SK-N-SH (cell line): Measurements from ENCODE around the gene MYO1E.

Source experiments
- EP300 ChIP-seq, 2 experiments: IDR thresholded peaks; 2 replicates each; pipeline versions ENCODE4 v1.4.0 to v1.6.1; 2012; ENCODE audit warnings: borderline replicate concordance in 1 of 2, low read depth in 1 of 2, low read length in 1 of 2
- NRF1 ChIP-seq: IDR thresholded peaks from 2 replicates; pipeline ENCODE4 v1.6.1; 2012; ENCODE audit warnings: low read depth, mild to moderate bottlenecking, low read length
- RXRA ChIP-seq: IDR thresholded peaks from 2 replicates; pipeline ENCODE4 v1.4.0; 2012; ENCODE audit warnings: low read depth, mild to moderate bottlenecking, borderline replicate concordance
- TF ChIP-seq, protein P1 (sequence below): fragments of 200-600 bp; sonication (generic); IDR thresholded peaks from 2 replicates; pipeline ENCODE4 v1.6.1; 2017; ENCODE audit warnings: antibody characterized with exemption, mild to moderate bottlenecking, moderate library complexity

DNA sequence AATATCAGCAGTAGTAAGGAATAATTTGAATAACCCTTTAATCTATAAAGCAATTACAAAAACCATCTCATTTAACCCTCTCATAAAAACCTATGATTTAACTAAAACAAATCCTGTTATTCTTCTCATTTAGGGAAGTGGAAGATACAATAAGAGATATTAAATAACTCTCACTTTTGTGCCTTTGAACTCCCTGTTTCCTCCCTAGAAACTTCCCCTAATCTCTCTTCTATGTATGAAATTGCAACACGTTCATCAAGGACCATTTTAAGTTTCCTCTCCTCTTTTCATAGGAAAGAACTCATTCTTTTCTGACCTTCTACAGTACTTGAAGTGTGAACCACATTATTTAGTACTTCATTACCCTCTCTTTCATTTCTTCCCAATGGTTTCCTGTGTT is 46.5 kb upstream of the MYO1E start:
- TF ChIP-seq, protein P1, sequence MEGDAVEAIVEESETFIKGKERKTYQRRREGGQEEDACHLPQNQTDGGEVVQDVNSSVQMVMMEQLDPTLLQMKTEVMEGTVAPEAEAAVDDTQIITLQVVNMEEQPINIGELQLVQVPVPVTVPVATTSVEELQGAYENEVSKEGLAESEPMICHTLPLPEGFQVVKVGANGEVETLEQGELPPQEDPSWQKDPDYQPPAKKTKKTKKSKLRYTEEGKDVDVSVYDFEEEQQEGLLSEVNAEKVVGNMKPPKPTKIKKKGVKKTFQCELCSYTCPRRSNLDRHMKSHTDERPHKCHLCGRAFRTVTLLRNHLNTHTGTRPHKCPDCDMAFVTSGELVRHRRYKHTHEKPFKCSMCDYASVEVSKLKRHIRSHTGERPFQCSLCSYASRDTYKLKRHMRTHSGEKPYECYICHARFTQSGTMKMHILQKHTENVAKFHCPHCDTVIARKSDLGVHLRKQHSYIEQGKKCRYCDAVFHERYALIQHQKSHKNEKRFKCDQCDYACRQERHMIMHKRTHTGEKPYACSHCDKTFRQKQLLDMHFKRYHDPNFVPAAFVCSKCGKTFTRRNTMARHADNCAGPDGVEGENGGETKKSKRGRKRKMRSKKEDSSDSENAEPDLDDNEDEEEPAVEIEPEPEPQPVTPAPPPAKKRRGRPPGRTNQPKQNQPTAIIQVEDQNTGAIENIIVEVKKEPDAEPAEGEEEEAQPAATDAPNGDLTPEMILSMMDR, result no peak
- TF ChIP-seq NRF1 (no peak), EP300 (IDR thresholded peaks at IDR 0.05; ENCODE audit: borderline replicate concordance in 1 of 2, low read depth in 1 of 2, low read length in 1 of 2) (no peak), RXRA (no peak)
